Measurements from ENCODE around the gene CELF2.

Gene CELF2

GRCh38 chr10:11357439-11357838, 339.8 kb downstream of the CELF2 start:
- Histone ChIP-seq H3K79me2 (ENCODE audit: control insufficient read depth, low read length) (no peaks in the 10 kb centered on the region), H3K9me3 (ENCODE audit: control insufficient read depth, insufficient read depth, low read length) (no peaks in the 10 kb centered on the region), H3K4me3 (ENCODE audit: low read length) (no peak overlapping the region), H3F3A (ENCODE audit: control insufficient read depth, insufficient read depth) (no peaks in the 10 kb centered on the region), H3K9me2 (replicated peaks; ENCODE audit: control insufficient read depth, low read length) (no peaks in the 10 kb centered on the region), H3K36me3 (ENCODE audit: control insufficient read depth, low read length) (no peaks in the 10 kb centered on the region), H3K4me2 (ENCODE audit: low read length) (no peak overlapping the region), H3K27me3 (ENCODE audit: control insufficient read depth, low read length) (no peaks in the 10 kb centered on the region), H4K20me1 (ENCODE audit: control insufficient read depth, insufficient read depth, low read depth, low read length) (no peaks in the 10 kb centered on the region), H3K27ac (ENCODE audit: low read depth, low read length) (no peak overlapping the region), H3K4me1 (ENCODE audit: control insufficient read depth, low read length) (no peaks in the 10 kb centered on the region)
- peak; percentile 15 for TF ChIP-seq CTCF (IDR thresholded peaks at IDR 0.05; ENCODE audit: low read depth, low read length, poor library complexity, severe bottlenecking)
- no peak for TF ChIP-seq EZH2phosphoT487 (IDR thresholded peaks at IDR 0.05; ENCODE audit: borderline replicate concordance, low read length)

- H3K9me3 ChIP-seq (ENCODE audit: control insufficient read depth, insufficient read depth, low read length), result no peaks in the 10 kb centered on the region
- H3K79me2 ChIP-seq (ENCODE audit: control insufficient read depth, low read length), result no peaks in the 10 kb centered on the region
- no peaks in the 10 kb centered on the region for H3K4me1 ChIP-seq (ENCODE audit: control insufficient read depth, low read length)
- H3K4me3 ChIP-seq (ENCODE audit: low read length), result no peak overlapping the region
- H3K9me2 ChIP-seq (replicated peaks; ENCODE audit: control insufficient read depth, low read length), result no peaks in the 10 kb centered on the region
- no peaks in the 10 kb centered on the region for H4K20me1 ChIP-seq (ENCODE audit: control insufficient read depth, insufficient read depth, low read depth, low read length)
- no peaks in the 10 kb centered on the region for H3F3A ChIP-seq (ENCODE audit: control insufficient read depth, insufficient read depth)
- H3K27ac ChIP-seq (ENCODE audit: low read depth, low read length), result no peak overlapping the region
- no peaks in the 10 kb centered on the region for H3K36me3 ChIP-seq (ENCODE audit: control insufficient read depth, low read length)
- no peak for TF ChIP-seq CTCF (IDR thresholded peaks at IDR 0.05; ENCODE audit: low read depth, low read length, poor library complexity, severe bottlenecking)
- no peak for TF ChIP-seq EZH2phosphoT487 (IDR thresholded peaks at IDR 0.05; ENCODE audit: borderline replicate concordance, low read length)
- H3K27me3 ChIP-seq (ENCODE audit: control insufficient read depth, low read length), result no peaks in the 10 kb centered on the region
- H3K4me2 ChIP-seq (ENCODE audit: low read length), result no peak overlapping the region
These were observed 340.3 kb downstream of the CELF2 start for GRCh38 chr10:11358011-11358410.

- Histone ChIP-seq H3K79me2 (ENCODE audit: control insufficient read depth, low read length) (no peaks in the 10 kb centered on the region), H3K27ac (ENCODE audit: low read depth, low read length) (no peak overlapping the region), H3K4me1 (ENCODE audit: control insufficient read depth, low read length) (no peaks in the 10 kb centered on the region), H3K4me2 (ENCODE audit: low read length) (no peak overlapping the region), H4K20me1 (ENCODE audit: control insufficient read depth, insufficient read depth, low read depth, low read length) (no peaks in the 10 kb centered on the region), H3K9me2 (replicated peaks; ENCODE audit: control insufficient read depth, low read length) (no peaks in the 10 kb centered on the region), H3K4me3 (ENCODE audit: low read length) (no peak overlapping the region), H3K36me3 (ENCODE audit: control insufficient read depth, low read length) (no peaks in the 10 kb centered on the region), H3K9me3 (ENCODE audit: control insufficient read depth, insufficient read depth, low read length) (no peaks in the 10 kb centered on the region), H3K27me3 (ENCODE audit: control insufficient read depth, low read length) (no peaks in the 10 kb centered on the region), H3F3A (ENCODE audit: control insufficient read depth, insufficient read depth) (no peaks in the 10 kb centered on the region)
- TF ChIP-seq EZH2phosphoT487 (IDR thresholded peaks at IDR 0.05; ENCODE audit: borderline replicate concordance, low read length) (no peak), CTCF (IDR thresholded peaks at IDR 0.05; ENCODE audit: low read depth, low read length, poor library complexity, severe bottlenecking) (no peak)
These were observed 341.4 kb downstream of the CELF2 start for GRCh38 chr10:11358923-11359575.

Data from DOHH2 (cell line).